ENCODE measurements around the gene SLC8B1. TPM values are rescaled to one million over a fixed set of nuclear protein-coding genes. Genes with fewer than 3 reads are reported as not detected.
"Not testable (repeated sequence)": the region's sequence is repeated elsewhere in the genome, so short reads cannot be mapped to it uniquely, and the experiment has no call there.

Gene SLC8B1
- total RNA-seq, 1 experiment from 2014 or later = 29.0 TPM

GRCh38 chr12:113358381-113359132 is 23.6 kb upstream of the SLC8B1 start, which contains the start of gene PLBD2:
TSS of gene PLBD2 (plus strand) at chr12:113358587. CDS start at chr12:113358601, 14 bp downstream.
- H3F3A ChIP-seq (ENCODE audit: insufficient read depth, low read depth) = peaks cover 18% of the 10 kb centered on the region; the same call in 1 of the 2 replicates
- intact Hi-C loops (cut with micrococcal nuclease; ENCODE audit: unreplicated experiment) = loop anchor here (2.0 kb wide), 1 partner anchor 24 kb away; the partner anchor contains the start of gene SLC8B1
- no peaks in the 10 kb centered on the region for H3K9me2 ChIP-seq (ENCODE audit: insufficient read depth)
- H3K27me3 ChIP-seq (ENCODE audit: insufficient read depth, low read depth) = no peaks in the 10 kb centered on the region
- H3K9me3 ChIP-seq (ENCODE audit: insufficient read depth, low read depth) = no peaks in the 10 kb centered on the region
- POLR2A ChIA-PET (ENCODE audit: unreplicated experiment) = interaction anchor here (0.6 kb wide), 1 partner anchor 137 kb away, joined by 9 read pairs; no protein-coding TSS in a partner anchor
- no TSS peak for BruUV-seq (replicated peaks)
- H3K27ac ChIP-seq = no peak within 1 kb of the TSS
- H4K20me1 ChIP-seq (ENCODE audit: insufficient read depth) = 0 out of 2 replicates have a peak, but pooled peaks cover 4% of the 10 kb centered on the region
- no peaks in the 10 kb centered on the region for H3K36me3 ChIP-seq (ENCODE audit: low read depth)
- H3K4me3 ChIP-seq = peak within 1 kb of the TSS; percentile 91
- DNase-seq = peak; percentile 75 to 90
- TF ChIP-seq EZH2 (IDR thresholded peaks at IDR 0.05; ENCODE audit: low read depth) = no peak
- TF ChIP-seq CTCF (conservative IDR thresholded peaks at IDR 0.05) = no peak
- CTCF ChIA-PET = no interaction called here
- H3K4me1 ChIP-seq (replicated peaks; ENCODE audit: insufficient read depth) = peaks cover 6% of the 10 kb centered on the region; the same call in 1 of the 2 replicates
- H3K79me2 ChIP-seq (ENCODE audit: low read depth) = no peaks in the 10 kb centered on the region
- H2AFZ ChIP-seq = peak within 1 kb of the TSS; percentile 93
- H3K4me2 ChIP-seq = peak within 1 kb of the TSS; percentile 89

GRCh38 chr12:113354192-113354591 is 19.3 kb upstream of the SLC8B1 start:
- H3K36me3 ChIP-seq (ENCODE audit: low read depth); H3K27ac ChIP-seq; H3K27me3 ChIP-seq (ENCODE audit: insufficient read depth, low read depth); H3K4me2 ChIP-seq; DNase-seq; H3K4me3 ChIP-seq; H4K20me1 ChIP-seq (ENCODE audit: insufficient read depth); H2AFZ ChIP-seq; H3K9me3 ChIP-seq (ENCODE audit: insufficient read depth, low read depth); intact Hi-C loops (cut with micrococcal nuclease; ENCODE audit: unreplicated experiment); H3K4me1 ChIP-seq (replicated peaks; ENCODE audit: insufficient read depth); BruUV-seq (replicated peaks); H3K9me2 ChIP-seq (ENCODE audit: insufficient read depth); CTCF ChIA-PET; H3K79me2 ChIP-seq (ENCODE audit: low read depth): not testable (repeated sequence)
- H3F3A ChIP-seq (ENCODE audit: insufficient read depth, low read depth) = peaks cover 19% of the 10 kb centered on the region; the same call in 1 of the 2 replicates
- POLR2A ChIA-PET (ENCODE audit: unreplicated experiment) = interaction anchor here (0.6 kb wide), 1 partner anchor 29 kb away, joined by 16 read pairs; no protein-coding TSS in a partner anchor

DNA sequence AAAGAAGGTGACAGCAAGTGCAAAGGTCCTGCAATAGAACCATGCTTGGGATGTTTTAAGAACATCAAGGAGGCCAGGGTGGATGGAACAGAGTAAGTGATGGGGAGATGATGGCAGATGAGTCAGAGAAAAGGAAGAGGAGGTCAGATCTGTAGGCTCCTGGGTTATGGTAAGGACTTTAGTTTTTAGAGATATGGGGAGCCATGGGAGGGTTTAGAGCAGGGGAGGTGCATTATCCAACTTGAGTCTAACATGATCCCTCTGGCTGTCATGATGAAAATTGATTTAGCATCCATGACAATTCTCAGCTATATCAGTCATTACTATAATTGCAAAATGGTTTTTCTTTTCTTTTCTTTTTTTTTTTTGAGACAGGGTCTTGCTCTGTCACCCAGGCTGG is 16.2 kb upstream of the SLC8B1 start:
- Histone ChIP-seq H3K36me3 (ENCODE audit: low read depth) (no peaks in the 10 kb centered on the region), H3K27ac (no peak overlapping the region), H2AFZ (no peak overlapping the region), H3K9me2 (ENCODE audit: insufficient read depth) (no peaks in the 10 kb centered on the region), H3F3A (ENCODE audit: insufficient read depth, low read depth) (peaks cover 7% of the 10 kb centered on the region; the same call in 1 of the 2 replicates), H3K4me3 (no peak overlapping the region), H3K4me2 (no peak overlapping the region), H3K27me3 (ENCODE audit: insufficient read depth, low read depth) (no peaks in the 10 kb centered on the region), H3K79me2 (ENCODE audit: low read depth) (no peaks in the 10 kb centered on the region), H4K20me1 (ENCODE audit: insufficient read depth) (no peaks in the 10 kb centered on the region), H3K9me3 (ENCODE audit: insufficient read depth, low read depth) (no peaks in the 10 kb centered on the region), H3K4me1 (replicated peaks; ENCODE audit: insufficient read depth) (no peaks in the 10 kb centered on the region)
- DNase-seq = no peak
- BruUV-seq (replicated peaks) = no TSS peak
- no peak for TF ChIP-seq CTCF (conservative IDR thresholded peaks at IDR 0.05)
- TF ChIP-seq EZH2 (IDR thresholded peaks at IDR 0.05; ENCODE audit: low read depth) = no peak
- ChIA-PET CTCF (no interaction called here), POLR2A (ENCODE audit: unreplicated experiment) (interaction anchor here (0.6 to 0.7 kb wide), 2 partner anchors 25 to 84 kb away, joined by 3 to 32 read pairs; no protein-coding TSS in a partner anchor)
- intact Hi-C loops (cut with micrococcal nuclease; ENCODE audit: unreplicated experiment) = no loop called here
